Left lung (tissue), 10 donors: ENCODE results near the gene PDE3B. TPM values are rescaled to one million over a fixed set of nuclear protein-coding genes. Genes with fewer than 3 reads are reported as not detected.
A peak's percentile ranks its signal among the peaks of the same experiment; 100 is the strongest.
"Not testable (repeated sequence)": the region's sequence is repeated elsewhere in the genome, so short reads cannot be mapped to it uniquely, and the experiment has no call there.

Source experiments
- ATAC-seq: fragments of 200-7000 bp; cut with Tn5 transposase; one replicate; pipeline ENCODE4 v1.9.1; 2020; ENCODE audit warnings: moderate library complexity
- DNase-seq, 4 donors: peaks; one replicate each; pipeline ENCODE4 v3.0.0-alpha.2; 2013 to 2020
- H3K27ac ChIP-seq, 2 donors: fragments of 200-600 bp; sonication (generic) in 1 of 2; one replicate each; pipeline versions ENCODE4 v1.5.0 to v1.8.0; 2020 to 2021
- H3K27me3 ChIP-seq, 2 donors: fragments of 200-600 bp; sonication (generic) in 1 of 2; one replicate each; pipeline versions ENCODE4 v1.5.0 to v1.8.0; 2020 to 2021
- H3K36me3 ChIP-seq, 2 donors: fragments of 200-600 bp; sonication (generic) in 1 of 2; one replicate each; pipeline versions ENCODE4 v1.5.0 to v1.8.0; 2020 to 2021
- H3K4me1 ChIP-seq, 2 donors: fragments of 200-600 bp; one replicate each; pipeline ENCODE4 v1.8.0; 2021
- H3K4me3 ChIP-seq, 2 donors: fragments of 200-600 bp; sonication (generic) in 1 of 2; one replicate each; pipeline versions ENCODE4 v1.5.0 to v1.8.0; 2020 to 2021; ENCODE audit warnings: mild to moderate bottlenecking in 1 of 2
- H3K9me3 ChIP-seq, 2 donors: fragments of 200-600 bp; sonication (generic) in 1 of 2; one replicate each; pipeline versions ENCODE4 v1.5.0 to v1.8.0; 2020 to 2021
- intact Hi-C, 2 donors: fragments of 100-400 bp; cut with DNase I; formaldehyde crosslinking; loops; one replicate each; pipeline versions ENCODE4 v1.11.2 to v1.14.2; 2022
- polyA plus RNA-seq, 6 donors: library from polyadenylated mRNA; unstranded; fragments of 120-200 nt; gene quantifications; one replicate each; pipeline ENCODE4 v1.2.1, GENCODE V29; 2013; ENCODE audit not compliant: insufficient read length in 6 of 6
- total RNA-seq, 2 donors: library from RNA; stranded (reverse); fragmentation: NEBNext Ultra II Directional; extraction: Animal tissue kit (Norgen Biotek cat#: 25700); gene quantifications; one replicate each; pipeline ENCODE4 v1.2.1, GENCODE V29; 2021
- TF ChIP-seq, protein P1 (sequence below), 2 donors: fragments of 200-600 bp; sonication (generic) in 1 of 2; IDR thresholded peaks; one replicate each; pipeline versions ENCODE4 v1.5.0 to v1.8.0; 2021; ENCODE audit warnings: antibody characterized with exemption in 2 of 2
- donor health status: DM: no; HTN: yes; CAD: no.
- donor health status: DM: no; HTN: no; CAD: no.

Gene PDE3B
- total and polyA plus RNA-seq, 8 donors, result 17.0 to 36.2 (median 30.9) TPM

DNA sequence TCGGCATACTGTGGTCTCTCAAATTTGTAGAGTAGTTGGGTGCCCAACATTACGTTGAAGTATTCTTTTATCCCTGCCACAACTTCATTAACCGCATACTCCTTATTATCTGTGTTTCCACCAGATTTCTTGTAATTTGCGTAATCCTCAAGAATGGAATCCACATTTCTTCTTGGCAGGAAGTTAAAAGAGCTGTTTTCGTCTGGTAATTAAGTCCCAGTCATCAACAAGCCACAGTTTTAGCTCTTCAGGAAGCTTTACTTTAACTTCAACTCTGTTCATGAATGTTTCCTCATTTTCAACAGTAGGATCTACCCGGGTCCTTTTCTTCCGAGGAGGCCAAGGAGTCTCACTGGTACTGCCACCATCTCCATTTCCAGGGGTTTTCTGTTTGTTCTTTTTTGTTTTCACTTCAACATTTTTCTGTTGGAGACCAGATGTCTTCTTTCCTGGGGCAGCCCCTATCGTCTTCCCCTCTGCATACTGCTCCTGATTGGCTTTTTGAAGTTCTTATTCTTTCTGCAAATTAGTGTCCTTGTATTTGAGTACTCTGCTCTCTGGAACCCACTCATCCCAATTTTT lies 30.3 kb downstream of the PDE3B start:
- intact Hi-C loops, result no loop called here
- peaks cover 0 to 6% of the 10 kb centered on the region in 2 donors for H3K4me1 ChIP-seq
- peak overlapping the region in 1 of 2 donors; percentile 50 for H3K27ac ChIP-seq
- no peaks in the 10 kb centered on the region for H3K27me3 ChIP-seq
- ATAC-seq (peak; percentile 50), DNase-seq (peak in 2 of 4 donors; percentile 67 to 76)
- H3K36me3 ChIP-seq, result no peaks in the 10 kb centered on the region
- no peaks in the 10 kb centered on the region for H3K9me3 ChIP-seq
- no peak overlapping the region for H3K4me3 ChIP-seq
- TF ChIP-seq, protein P1, sequence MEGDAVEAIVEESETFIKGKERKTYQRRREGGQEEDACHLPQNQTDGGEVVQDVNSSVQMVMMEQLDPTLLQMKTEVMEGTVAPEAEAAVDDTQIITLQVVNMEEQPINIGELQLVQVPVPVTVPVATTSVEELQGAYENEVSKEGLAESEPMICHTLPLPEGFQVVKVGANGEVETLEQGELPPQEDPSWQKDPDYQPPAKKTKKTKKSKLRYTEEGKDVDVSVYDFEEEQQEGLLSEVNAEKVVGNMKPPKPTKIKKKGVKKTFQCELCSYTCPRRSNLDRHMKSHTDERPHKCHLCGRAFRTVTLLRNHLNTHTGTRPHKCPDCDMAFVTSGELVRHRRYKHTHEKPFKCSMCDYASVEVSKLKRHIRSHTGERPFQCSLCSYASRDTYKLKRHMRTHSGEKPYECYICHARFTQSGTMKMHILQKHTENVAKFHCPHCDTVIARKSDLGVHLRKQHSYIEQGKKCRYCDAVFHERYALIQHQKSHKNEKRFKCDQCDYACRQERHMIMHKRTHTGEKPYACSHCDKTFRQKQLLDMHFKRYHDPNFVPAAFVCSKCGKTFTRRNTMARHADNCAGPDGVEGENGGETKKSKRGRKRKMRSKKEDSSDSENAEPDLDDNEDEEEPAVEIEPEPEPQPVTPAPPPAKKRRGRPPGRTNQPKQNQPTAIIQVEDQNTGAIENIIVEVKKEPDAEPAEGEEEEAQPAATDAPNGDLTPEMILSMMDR (IDR thresholded peaks at IDR 0.05), result no peak

DNA sequence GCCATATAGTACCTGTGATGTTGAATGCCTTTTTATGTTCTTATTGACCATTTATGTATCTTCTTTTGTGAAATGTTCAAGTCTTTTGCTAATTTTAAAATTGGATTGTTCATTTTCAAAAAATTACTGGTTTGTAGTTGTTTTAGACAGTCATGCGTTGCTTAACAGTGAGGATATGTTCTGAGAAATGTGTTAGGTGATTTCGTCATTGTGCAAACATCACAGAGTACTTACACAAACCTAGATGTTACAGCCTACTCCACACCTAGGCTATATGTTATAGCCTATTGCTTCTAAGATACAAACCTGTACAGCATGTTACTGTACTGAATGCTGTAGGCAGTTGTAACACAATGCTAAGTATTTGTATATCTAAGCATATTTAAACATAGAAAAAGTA lies 32.5 kb downstream of the PDE3B start:
- TF ChIP-seq, protein P1 (IDR thresholded peaks at IDR 0.05), result no peak
- DNase-seq, result peak in 1 of 4 donors; percentile 31

DNA sequence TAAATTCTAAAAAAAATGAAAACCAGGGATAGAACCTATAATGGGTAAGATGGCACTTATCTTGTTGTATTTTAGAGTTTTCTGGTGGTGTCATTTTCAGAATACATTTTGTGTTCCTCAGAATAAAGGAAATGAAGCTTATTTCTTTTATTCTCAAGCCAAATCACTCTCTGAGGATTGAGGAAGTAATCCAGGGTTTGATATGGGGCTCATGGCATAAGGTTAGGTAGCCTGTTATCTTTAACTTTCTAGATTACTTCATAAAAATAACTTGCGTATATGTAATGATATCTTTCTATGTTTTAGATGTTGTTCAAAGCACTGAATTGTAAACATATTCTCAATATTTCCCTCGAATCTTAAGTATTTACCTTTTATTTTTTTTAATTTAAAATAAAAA lies 33.5 kb downstream of the PDE3B start:
- Histone ChIP-seq H3K4me1 (peaks cover 0 to 3% of the 10 kb centered on the region in 2 donors), H3K27ac (no peak overlapping the region), H3K4me3 (no peak overlapping the region), H3K36me3 (no peaks in the 10 kb centered on the region), H3K27me3 (no peaks in the 10 kb centered on the region), H3K9me3 (peaks cover 0 to 4% of the 10 kb centered on the region in 2 donors)
- intact Hi-C loops, result no loop called here
- ATAC-seq (no peak), DNase-seq (no peak)
- TF ChIP-seq, protein P1 (IDR thresholded peaks at IDR 0.05), result no peak

More for the DNA sequence above, 32.5 kb downstream of the PDE3B start:
- peak; percentile 71 for ATAC-seq
- Histone ChIP-seq H3K4me3 (no peak overlapping the region), H3K27ac (no peak overlapping the region), H3K4me1 (peaks cover 0 to 3% of the 10 kb centered on the region in 2 donors), H3K27me3 (no peaks in the 10 kb centered on the region), H3K9me3 (peaks cover 0 to 4% of the 10 kb centered on the region in 2 donors), H3K36me3 (no peaks in the 10 kb centered on the region)
- intact Hi-C loops, result no loop called here

DNA sequence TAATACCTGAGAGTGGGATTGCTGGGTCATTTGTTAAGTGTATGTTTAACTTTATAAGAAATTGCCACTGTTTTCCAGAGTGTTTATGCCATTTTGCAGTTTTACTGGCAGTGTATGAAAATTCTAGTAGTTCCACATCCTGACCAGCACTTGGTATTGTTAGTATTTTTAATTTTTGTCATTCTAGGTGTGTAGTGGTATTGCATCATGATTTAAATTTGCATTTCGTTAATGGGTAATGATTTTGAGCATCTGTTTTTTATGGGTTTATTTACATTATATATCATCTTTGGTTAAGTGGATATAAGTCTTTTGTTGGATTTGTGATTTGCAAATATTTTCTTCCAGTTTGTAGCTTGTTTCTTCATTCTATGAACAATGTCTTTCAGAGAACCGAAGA lies 34.7 kb downstream of the PDE3B start:
- intact Hi-C loops, result no loop called here
- Histone ChIP-seq H3K4me3 (no peak overlapping the region), H3K4me1 (peaks cover 0 to 3% of the 10 kb centered on the region in 2 donors), H3K27me3 (no peaks in the 10 kb centered on the region), H3K27ac (no peak overlapping the region), H3K9me3 (peaks cover 0 to 4% of the 10 kb centered on the region in 2 donors), H3K36me3 (no peaks in the 10 kb centered on the region)
- DNase-seq (no peak), ATAC-seq (no peak)
- TF ChIP-seq, protein P1 (IDR thresholded peaks at IDR 0.05), result no peak

DNA sequence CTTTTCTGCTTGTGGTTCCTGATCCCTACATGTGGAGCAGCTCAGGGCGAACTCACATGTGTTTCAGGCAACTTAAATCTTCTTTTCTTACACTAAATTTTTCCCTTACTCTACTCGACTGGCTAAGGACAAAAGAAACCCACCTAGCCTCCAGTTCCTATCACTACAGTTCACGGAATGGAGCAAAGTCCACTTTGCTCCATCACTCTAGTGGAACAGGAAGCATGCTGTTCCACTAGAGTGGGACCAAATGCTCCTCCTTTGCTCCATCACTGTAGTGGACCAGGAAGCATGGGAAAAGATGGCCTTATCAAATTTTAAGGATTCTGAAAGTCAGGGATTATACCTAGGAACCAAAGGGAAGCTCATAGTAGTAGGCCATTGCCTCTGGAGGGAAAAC lies 36.1 kb downstream of the PDE3B start:
- ATAC-seq, result no peak
- TF ChIP-seq, protein P1 (IDR thresholded peaks at IDR 0.05), result no peak
- Histone ChIP-seq H3K9me3 (peaks cover 0 to 4% of the 10 kb centered on the region in 2 donors), H3K27me3 (no peaks in the 10 kb centered on the region), H3K4me3 (no peak overlapping the region), H3K36me3 (no peaks in the 10 kb centered on the region), H3K27ac (no peak overlapping the region), H3K4me1 (peaks cover 0 to 3% of the 10 kb centered on the region in 2 donors)
- no peak for DNase-seq
- intact Hi-C loops, result no loop called here

DNA sequence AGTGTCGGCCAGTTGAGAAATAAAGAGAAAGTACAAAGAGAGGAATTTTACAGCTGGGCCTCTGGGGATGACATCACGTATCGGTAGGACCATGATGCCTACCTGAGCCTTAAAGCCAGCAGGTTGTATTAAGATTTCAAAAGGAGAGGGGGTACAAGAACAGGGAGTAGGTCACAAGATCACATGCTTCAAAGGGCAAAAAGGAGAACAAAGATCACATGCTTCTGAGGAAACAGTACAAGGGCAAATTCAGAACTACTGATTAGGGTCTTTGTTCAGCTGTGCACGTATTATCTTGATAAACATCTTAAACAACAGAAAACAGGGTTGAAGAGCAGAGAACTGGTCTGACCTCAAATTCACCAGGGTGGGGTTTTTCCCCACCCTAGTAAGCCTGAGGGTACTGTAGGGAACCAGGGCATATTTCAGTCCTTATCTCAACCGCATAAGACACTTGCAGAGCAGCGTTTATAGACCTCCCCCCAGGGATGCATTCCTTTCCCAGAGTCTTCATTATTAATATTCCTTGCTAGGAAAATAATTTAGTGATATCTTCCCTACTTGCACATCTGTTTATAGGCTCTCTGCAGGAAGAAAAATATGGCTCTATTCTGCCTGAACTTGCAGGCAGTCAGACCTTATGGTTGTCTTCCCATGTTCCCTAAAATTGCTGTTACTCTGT lies 40.8 kb downstream of the PDE3B start:
- H3K36me3 ChIP-seq, H3K9me3 ChIP-seq, H3K4me1 ChIP-seq, H3K27ac ChIP-seq, H3K4me3 ChIP-seq, ATAC-seq, DNase-seq, H3K27me3 ChIP-seq, intact Hi-C loops: not testable (repeated sequence)
